Body of pancreas (tissue), 4 donors: ENCODE results near the gene ADAMTS10. TPM values are rescaled to one million over a fixed set of nuclear protein-coding genes. Genes with fewer than 3 reads are reported as not detected.
"Not testable (repeated sequence)": the region's sequence is repeated elsewhere in the genome, so short reads cannot be mapped to it uniquely, and the experiment has no call there.

Experiments
- ATAC-seq: fragments of 150-250 bp; one replicate; pipeline ENCODE4 v1.9.1; 2016
- DNase-seq, 4 donors: peaks; one replicate each; pipeline ENCODE4 v3.0.0-alpha.2; 2019
- H3K27ac ChIP-seq, 4 donors: fragments of 200-600 bp; sonication (generic); 1 replicate in 3 of 4; 2 replicates in 1 of 4; pipeline versions ENCODE4 v1.5.1 to v1.6.1; 2016 to 2019; ENCODE audit warnings: mild to moderate bottlenecking in 1 of 4, mixed read lengths in 1 of 4, moderate library complexity in 1 of 4
- H3K27me3 ChIP-seq, 2 donors: fragments of 200-600 bp; sonication (generic); one replicate each; pipeline ENCODE4 v1.6.0; 2016; ENCODE audit warnings: mild to moderate bottlenecking in 1 of 2
- H3K36me3 ChIP-seq, 2 donors: fragments of 200-600 bp; sonication (generic); replicated peaks in 1 of 2; 2 replicates each; pipeline ENCODE4 v1.5.1; 2016; ENCODE audit warnings: low read depth in 2 of 2; ENCODE audit not compliant: insufficient read depth in 1 of 2
- H3K4me1 ChIP-seq: fragments of 200-600 bp; sonication (generic); one replicate; pipeline ENCODE4 v1.6.0; 2016
- H3K4me3 ChIP-seq, 2 donors: fragments of 200-600 bp; sonication (generic); 1 replicate in 1 of 2; 2 replicates in 1 of 2; pipeline ENCODE4 v1.5.1; 2016 to 2019
- H3K9me3 ChIP-seq, 3 donors: fragments of 200-600 bp; sonication (generic); 1 replicate in 2 of 3; 2 replicates in 1 of 3; pipeline ENCODE4 v1.5.1; 2016
- POLR2A ChIP-seq, 3 donors: fragments of 450-650 bp; IDR thresholded peaks; one replicate each; pipeline ENCODE4 v1.6.1; 2016; ENCODE audit warnings: antibody characterized with exemption in 3 of 3, mild to moderate bottlenecking in 2 of 3
- WGBS, 2 donors: methylation state at CpG; one replicate each; pipeline ENCODE4 v1.1.5; 2017; 5-methylcytosine and 5-hydroxymethylcytosine counted together
- intact Hi-C: fragments of 100-400 bp; cut with DNase I; formaldehyde crosslinking; loops from one replicate; pipeline ENCODE4 v1.15.1; 2023
- total RNA-seq, 2 donors: library from RNA; depleted of rRNA; stranded (reverse); fragments of >200 nt; gene quantifications; one replicate each; pipeline ENCODE4 v1.1.0, GENCODE V29; 2016
- TF ChIP-seq, protein P1 (sequence below), 7 experiments: fragments of 450-650 bp in 4 of 7; fragments of 200-600 bp in 3 of 7; sonication (generic) in 3 of 7; IDR thresholded peaks; one replicate each; pipeline ENCODE4 v1.5.1; 2016 to 2019; ENCODE audit warnings: antibody characterized with exemption in 7 of 7

ADAMTS10 gene
- total RNA-seq, 2 donors from 2014 or later: 19.1 to 36.6 TPM

DNA sequence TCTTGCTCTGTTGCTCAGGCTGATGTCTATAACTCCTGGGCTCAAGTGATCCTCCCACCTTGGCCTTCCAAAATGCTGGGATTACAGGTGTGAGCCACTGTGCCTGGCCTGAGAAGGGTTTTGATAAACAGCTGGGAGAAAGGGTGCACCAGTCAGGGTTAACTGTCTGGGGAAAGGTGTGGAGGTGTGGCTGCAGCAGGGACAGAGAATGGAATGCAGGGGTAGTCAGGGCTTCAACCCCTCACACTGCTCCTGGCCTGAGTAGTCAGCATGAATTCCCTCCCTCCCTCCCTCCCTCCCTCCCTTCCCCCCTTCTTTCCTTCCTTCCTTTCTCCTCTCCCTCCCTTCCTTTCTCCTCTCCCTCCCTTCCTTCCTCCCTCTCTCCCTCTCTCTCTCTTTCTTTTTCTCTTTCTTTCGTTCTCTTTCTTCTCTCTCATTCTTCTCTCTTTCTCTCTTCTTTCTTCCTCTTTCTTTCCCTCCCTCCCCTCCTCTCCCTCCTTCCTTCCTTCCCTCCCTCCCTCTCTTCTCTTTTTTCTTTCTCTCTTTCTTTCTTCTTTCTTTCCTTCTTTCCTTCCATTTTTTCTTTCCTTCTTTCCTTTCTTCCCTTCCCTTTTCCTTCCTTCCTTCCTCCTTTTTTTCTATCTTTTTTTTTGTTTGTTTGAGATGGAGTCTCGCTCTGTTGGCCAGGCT, 49.3 kb downstream of the ADAMTS10 start:
- Histone ChIP-seq H3K4me1 (no peaks in the 10 kb centered on the region), H3K4me3 (no peak overlapping the region), H3K9me3 (no peaks in the 10 kb centered on the region), H3K36me3 (no peaks in the 10 kb centered on the region), H3K27ac (no peak overlapping the region), H3K27me3 (no peaks in the 10 kb centered on the region)
- ATAC-seq (no peak), DNase-seq (no peak)
- TF ChIP-seq, protein P1, sequence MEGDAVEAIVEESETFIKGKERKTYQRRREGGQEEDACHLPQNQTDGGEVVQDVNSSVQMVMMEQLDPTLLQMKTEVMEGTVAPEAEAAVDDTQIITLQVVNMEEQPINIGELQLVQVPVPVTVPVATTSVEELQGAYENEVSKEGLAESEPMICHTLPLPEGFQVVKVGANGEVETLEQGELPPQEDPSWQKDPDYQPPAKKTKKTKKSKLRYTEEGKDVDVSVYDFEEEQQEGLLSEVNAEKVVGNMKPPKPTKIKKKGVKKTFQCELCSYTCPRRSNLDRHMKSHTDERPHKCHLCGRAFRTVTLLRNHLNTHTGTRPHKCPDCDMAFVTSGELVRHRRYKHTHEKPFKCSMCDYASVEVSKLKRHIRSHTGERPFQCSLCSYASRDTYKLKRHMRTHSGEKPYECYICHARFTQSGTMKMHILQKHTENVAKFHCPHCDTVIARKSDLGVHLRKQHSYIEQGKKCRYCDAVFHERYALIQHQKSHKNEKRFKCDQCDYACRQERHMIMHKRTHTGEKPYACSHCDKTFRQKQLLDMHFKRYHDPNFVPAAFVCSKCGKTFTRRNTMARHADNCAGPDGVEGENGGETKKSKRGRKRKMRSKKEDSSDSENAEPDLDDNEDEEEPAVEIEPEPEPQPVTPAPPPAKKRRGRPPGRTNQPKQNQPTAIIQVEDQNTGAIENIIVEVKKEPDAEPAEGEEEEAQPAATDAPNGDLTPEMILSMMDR (IDR thresholded peaks at IDR 0.05): no peak
- no peak for TF ChIP-seq POLR2A (IDR thresholded peaks at IDR 0.05)
- intact Hi-C loops: no loop called here
- 63 to 71% methylated on average over 2 of the region's 2 CpGs for WGBS, 2 donors

DNA sequence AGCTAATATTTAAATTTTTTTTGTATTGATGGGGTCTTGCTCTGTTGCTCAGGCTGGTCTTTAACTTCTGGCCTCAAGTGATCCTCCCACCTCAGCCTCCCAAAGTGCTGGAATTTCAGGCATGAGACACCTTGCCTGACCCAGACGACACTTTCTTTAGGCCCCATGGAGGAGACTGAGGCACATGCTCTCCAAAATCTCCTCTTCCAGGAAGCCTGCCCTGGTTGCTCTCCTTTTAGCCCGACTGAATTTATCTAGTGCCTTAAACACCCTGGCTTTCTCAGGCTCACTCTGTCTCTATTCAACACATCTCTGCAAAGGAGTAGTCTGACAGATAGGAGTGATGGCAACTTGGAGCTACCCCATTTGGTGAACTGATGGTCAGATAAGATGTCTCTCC, 52.2 kb downstream of the ADAMTS10 start:
- no peak overlapping the region for H3K4me3 ChIP-seq
- no peaks in the 10 kb centered on the region for H3K9me3 ChIP-seq
- DNase-seq: no peak
- H3K27ac ChIP-seq: no peak overlapping the region
- H3K36me3 ChIP-seq: no peaks in the 10 kb centered on the region
- 40 to 49% methylated on average over 2 of the region's 2 CpGs for WGBS, 2 donors
- no peaks in the 10 kb centered on the region for H3K27me3 ChIP-seq
- ATAC-seq: no peak
- intact Hi-C loops: no loop called here
- H3K4me1 ChIP-seq: no peaks in the 10 kb centered on the region
- TF ChIP-seq POLR2A (IDR thresholded peaks at IDR 0.05): no peak
- TF ChIP-seq, protein P1 (IDR thresholded peaks at IDR 0.05): no peak

DNA sequence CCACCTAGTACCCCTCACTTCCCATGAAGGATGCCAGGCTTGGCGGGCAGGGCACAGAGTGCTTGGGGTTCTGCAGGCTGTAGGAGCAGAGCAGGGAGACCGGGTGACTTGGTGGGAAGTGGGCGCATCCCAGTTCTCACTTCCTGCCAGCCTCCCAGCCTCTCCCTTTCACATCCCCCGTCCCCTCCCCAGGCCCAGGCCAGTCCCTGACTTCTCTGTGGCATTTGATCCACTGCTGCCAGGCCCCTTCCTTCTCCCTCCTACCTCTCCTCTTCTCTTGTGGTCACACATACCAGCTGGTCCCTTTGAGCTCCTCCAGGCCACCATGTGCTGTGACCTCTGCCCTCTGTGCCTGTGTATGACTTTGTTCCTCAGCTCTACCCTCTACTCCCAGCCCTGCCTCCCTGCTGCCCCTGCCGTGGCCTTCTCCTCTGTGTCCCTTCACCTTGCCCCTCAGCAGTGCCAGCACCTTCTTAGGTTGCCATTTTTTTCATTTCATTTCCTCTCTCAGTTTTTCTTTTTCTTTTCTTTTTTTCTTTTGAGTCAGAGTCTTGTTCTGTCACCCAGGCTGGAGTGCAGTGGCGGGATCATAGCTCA, 52.8 kb downstream of the ADAMTS10 start:
- DNase-seq (no peak), ATAC-seq (no peak)
- 69% methylated on average over 5 to 6 of the region's 6 CpGs for WGBS, 2 donors
- intact Hi-C loops: no loop called here
- no peak overlapping the region for H3K27ac ChIP-seq
- no peak overlapping the region for H3K4me3 ChIP-seq
- no peaks in the 10 kb centered on the region for H3K27me3 ChIP-seq
- no peaks in the 10 kb centered on the region for H3K4me1 ChIP-seq
- H3K36me3 ChIP-seq: no peaks in the 10 kb centered on the region
- TF ChIP-seq, protein P1 (IDR thresholded peaks at IDR 0.05): no peak
- TF ChIP-seq POLR2A (IDR thresholded peaks at IDR 0.05): no peak
- H3K9me3 ChIP-seq: no peaks in the 10 kb centered on the region

DNA sequence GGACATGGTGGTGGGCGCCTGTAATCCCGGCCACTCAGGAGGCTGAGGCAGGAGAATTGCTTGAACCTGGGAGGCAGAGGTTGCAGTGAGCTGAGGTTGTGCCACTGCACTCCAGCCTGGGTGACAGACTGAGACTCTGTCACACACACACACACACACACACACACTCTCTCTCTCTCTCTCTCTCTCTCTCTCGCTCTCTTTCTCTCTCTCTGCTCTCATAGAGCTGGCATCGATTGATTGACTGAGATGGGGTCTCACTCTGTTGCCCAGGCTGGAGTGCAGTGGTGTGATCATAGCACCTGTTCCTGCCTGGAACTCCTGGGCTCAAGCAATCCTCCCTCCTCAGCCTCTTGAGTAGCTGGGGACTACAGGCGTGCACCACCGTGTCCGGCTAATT, 56.8 kb downstream of the ADAMTS10 start:
- H3K9me3 ChIP-seq, H3K27me3 ChIP-seq, ATAC-seq, H3K36me3 ChIP-seq, H3K4me1 ChIP-seq, DNase-seq, H3K4me3 ChIP-seq, H3K27ac ChIP-seq, intact Hi-C loops: not testable (repeated sequence)
- WGBS, 2 donors: 95 to 97% methylated on average over 5 to 7 of the region's 7 CpGs

DNA sequence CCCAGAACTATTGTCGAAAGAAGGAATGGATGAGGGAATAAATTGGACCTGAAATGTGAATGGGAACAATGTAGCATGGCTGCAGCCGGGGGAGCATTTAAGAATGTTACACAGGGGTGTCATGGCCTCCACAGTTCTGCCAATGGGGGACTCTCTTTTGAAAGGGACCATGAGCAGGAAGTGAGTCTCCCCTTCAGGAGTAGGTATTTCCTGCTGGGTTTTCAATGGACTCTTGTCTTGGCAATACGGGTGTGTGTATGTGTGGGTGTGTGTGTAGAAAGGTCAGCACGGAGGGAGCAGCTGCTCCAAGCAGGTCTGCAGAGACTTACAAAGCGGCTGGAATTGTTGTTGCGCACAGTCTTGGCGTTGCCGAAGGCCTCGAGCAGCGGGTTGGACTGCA, 57.7 kb downstream of the ADAMTS10 start:
- TF ChIP-seq, protein P1 (IDR thresholded peaks at IDR 0.05): no peak
- TF ChIP-seq POLR2A (IDR thresholded peaks at IDR 0.05): no peak
- H3K27me3 ChIP-seq: no peaks in the 10 kb centered on the region
- no peak for ATAC-seq
- 71 to 78% methylated on average over 10 of the region's 10 CpGs for WGBS, 2 donors
- intact Hi-C loops: no loop called here
- H3K4me3 ChIP-seq: no peak overlapping the region
- H3K27ac ChIP-seq: no peak overlapping the region
- no peak for DNase-seq
- H3K36me3 ChIP-seq: no peaks in the 10 kb centered on the region
- no peaks in the 10 kb centered on the region for H3K9me3 ChIP-seq
- H3K4me1 ChIP-seq: no peaks in the 10 kb centered on the region
